ENCODE measurements around the gene NR2F2. TPM values are rescaled to one million over a fixed set of nuclear protein-coding genes. Genes with fewer than 3 reads are reported as not detected.

Gene NR2F2
- polyA plus RNA-seq, 1 donor from 2014 or later: 0.07 TPM

DNA sequence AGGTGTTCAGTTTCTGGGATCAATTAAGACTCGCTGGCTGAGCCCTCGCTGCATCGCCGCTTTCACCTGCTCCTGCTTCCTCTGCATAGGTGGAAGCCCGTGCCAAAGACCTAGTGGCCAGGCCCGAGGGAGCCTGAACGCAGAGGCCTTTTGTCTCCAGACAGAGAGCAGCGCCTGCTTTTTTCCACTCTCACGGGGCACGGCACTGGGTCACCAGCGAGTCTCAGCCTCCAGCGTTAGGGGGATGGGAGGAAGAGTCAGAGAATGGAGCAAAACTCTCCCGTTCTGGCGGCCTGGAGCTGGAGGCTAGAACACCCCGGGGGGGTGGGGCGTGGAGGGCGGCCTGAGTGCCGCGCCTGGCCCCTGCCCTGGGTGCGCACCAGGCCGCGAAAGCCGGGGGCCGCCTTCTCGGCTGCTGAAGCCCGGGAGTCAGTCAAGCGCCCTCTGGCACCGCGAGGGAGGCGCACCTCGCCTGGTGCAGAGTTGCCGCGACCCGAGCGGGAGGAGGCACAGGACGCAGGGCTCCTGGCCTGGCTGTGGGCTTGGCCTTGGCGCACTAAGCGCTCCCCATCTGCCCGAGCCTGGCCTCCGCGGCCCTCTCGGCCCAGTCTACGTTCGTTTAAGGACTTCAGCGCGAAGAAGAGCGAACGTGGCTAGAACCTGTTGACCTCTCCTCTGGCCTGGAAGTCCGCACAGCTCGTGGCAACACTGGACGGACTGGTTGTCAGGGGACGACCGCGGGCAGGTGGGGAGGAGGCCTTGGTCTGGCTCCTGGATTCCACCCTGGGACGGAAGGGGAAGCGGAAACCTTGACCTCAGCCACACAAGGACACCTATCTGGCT lies 21.5 kb downstream of the NR2F2 start:
- no peak overlapping the region for H3K27ac ChIP-seq (ENCODE audit: low read length)
- no peaks in the 10 kb centered on the region for H3F3A ChIP-seq (ENCODE audit: insufficient read depth, low read length, poor library complexity, severe bottlenecking)
- no peak overlapping the region for H3K4me2 ChIP-seq (ENCODE audit: low read length)
- no peak overlapping the region for H2AFZ ChIP-seq (ENCODE audit: low read depth, low read length)
- no peaks in the 10 kb centered on the region for H3K36me3 ChIP-seq (ENCODE audit: insufficient read depth, low read length)
- no peaks in the 10 kb centered on the region for H4K20me1 ChIP-seq (ENCODE audit: insufficient read depth)
- H3K9ac ChIP-seq (ENCODE audit: low read length): no peak overlapping the region
- no peaks in the 10 kb centered on the region for H3K9me2 ChIP-seq (ENCODE audit: insufficient read depth, low read length)
- H3K27me3 ChIP-seq (ENCODE audit: insufficient read depth, low read depth, low read length): peaks cover 100% of the 10 kb centered on the region
- H3K9me3 ChIP-seq (ENCODE audit: low read length): no peaks in the 10 kb centered on the region
- no peak overlapping the region for H3K4me3 ChIP-seq (ENCODE audit: low read length)
- TF ChIP-seq EP300 (conservative IDR thresholded peaks at IDR 0.05; ENCODE audit: poor library complexity, severe bottlenecking): no peak
- TF ChIP-seq MXI1 (conservative IDR thresholded peaks at IDR 0.05; ENCODE audit: poor library complexity, severe bottlenecking): no peak
- TF ChIP-seq POLR2AphosphoS5 (IDR thresholded peaks at IDR 0.05): no peak
- TF ChIP-seq, protein P1, sequence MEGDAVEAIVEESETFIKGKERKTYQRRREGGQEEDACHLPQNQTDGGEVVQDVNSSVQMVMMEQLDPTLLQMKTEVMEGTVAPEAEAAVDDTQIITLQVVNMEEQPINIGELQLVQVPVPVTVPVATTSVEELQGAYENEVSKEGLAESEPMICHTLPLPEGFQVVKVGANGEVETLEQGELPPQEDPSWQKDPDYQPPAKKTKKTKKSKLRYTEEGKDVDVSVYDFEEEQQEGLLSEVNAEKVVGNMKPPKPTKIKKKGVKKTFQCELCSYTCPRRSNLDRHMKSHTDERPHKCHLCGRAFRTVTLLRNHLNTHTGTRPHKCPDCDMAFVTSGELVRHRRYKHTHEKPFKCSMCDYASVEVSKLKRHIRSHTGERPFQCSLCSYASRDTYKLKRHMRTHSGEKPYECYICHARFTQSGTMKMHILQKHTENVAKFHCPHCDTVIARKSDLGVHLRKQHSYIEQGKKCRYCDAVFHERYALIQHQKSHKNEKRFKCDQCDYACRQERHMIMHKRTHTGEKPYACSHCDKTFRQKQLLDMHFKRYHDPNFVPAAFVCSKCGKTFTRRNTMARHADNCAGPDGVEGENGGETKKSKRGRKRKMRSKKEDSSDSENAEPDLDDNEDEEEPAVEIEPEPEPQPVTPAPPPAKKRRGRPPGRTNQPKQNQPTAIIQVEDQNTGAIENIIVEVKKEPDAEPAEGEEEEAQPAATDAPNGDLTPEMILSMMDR (IDR thresholded peaks at IDR 0.05; ENCODE audit: poor library complexity, severe bottlenecking): no peak
- no peak for TF ChIP-seq RAD21 (conservative IDR thresholded peaks at IDR 0.05)
- TF ChIP-seq, protein P2, sequence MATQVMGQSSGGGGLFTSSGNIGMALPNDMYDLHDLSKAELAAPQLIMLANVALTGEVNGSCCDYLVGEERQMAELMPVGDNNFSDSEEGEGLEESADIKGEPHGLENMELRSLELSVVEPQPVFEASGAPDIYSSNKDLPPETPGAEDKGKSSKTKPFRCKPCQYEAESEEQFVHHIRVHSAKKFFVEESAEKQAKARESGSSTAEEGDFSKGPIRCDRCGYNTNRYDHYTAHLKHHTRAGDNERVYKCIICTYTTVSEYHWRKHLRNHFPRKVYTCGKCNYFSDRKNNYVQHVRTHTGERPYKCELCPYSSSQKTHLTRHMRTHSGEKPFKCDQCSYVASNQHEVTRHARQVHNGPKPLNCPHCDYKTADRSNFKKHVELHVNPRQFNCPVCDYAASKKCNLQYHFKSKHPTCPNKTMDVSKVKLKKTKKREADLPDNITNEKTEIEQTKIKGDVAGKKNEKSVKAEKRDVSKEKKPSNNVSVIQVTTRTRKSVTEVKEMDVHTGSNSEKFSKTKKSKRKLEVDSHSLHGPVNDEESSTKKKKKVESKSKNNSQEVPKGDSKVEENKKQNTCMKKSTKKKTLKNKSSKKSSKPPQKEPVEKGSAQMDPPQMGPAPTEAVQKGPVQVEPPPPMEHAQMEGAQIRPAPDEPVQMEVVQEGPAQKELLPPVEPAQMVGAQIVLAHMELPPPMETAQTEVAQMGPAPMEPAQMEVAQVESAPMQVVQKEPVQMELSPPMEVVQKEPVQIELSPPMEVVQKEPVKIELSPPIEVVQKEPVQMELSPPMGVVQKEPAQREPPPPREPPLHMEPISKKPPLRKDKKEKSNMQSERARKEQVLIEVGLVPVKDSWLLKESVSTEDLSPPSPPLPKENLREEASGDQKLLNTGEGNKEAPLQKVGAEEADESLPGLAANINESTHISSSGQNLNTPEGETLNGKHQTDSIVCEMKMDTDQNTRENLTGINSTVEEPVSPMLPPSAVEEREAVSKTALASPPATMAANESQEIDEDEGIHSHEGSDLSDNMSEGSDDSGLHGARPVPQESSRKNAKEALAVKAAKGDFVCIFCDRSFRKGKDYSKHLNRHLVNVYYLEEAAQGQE (IDR thresholded peaks at IDR 0.05; ENCODE audit: borderline replicate concordance): no peak
- TF ChIP-seq SMC3 (conservative IDR thresholded peaks at IDR 0.05; ENCODE audit: poor library complexity): no peak
- TF ChIP-seq TAF1 (IDR thresholded peaks at IDR 0.05; ENCODE audit: low read depth): no peak
- no peak for TF ChIP-seq EZH2 (IDR thresholded peaks at IDR 0.05; ENCODE audit: borderline replicate concordance, insufficient read depth, low read length, poor library complexity, severe bottlenecking)
- no peaks in the 10 kb centered on the region for H3K79me2 ChIP-seq (replicated peaks; ENCODE audit: insufficient read depth, low read length)

DNA sequence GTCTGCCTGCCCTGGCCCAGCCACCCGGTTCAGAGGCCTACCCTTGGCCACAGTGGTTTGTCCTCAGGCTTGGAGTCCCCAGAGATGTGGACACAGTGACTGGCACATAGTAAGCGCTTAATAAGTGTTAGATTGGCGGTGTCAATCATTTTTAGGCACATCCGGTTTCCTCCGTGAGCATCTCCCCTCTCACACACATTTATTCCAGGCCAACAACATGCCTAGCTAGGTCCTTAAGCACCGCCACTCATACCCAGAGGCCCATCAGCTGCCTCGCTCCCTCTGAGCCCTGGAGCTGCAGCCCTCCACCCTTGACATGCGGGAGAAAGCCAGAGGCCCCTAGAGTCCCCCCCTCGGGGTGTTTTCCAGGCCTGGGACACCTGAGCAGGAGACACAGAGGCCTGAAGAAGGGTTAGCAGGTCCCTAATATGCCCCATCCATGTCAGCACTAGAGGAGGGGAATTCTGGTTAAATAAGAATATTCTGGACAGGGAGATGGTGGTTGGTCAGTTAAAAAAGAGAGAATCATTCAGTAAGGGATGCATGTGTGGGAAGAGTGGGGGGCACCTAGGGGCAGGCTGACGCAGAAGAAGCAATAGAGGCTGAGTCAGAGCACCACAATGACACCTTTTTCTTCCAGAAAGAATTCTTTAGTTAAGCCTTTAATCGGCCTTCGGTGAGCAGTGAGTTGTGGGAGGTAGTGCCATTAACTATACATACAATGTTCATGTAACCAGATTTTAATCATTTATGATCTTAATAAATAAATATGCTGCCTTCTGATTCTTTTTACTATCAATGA lies 22.3 kb downstream of the NR2F2 start:
- TF ChIP-seq TAF1 (IDR thresholded peaks at IDR 0.05; ENCODE audit: low read depth): no peak
- TF ChIP-seq RAD21 (conservative IDR thresholded peaks at IDR 0.05): no peak
- TF ChIP-seq POLR2AphosphoS5 (IDR thresholded peaks at IDR 0.05): no peak
- no peak for TF ChIP-seq MXI1 (conservative IDR thresholded peaks at IDR 0.05; ENCODE audit: poor library complexity, severe bottlenecking)
- no peak for TF ChIP-seq EP300 (conservative IDR thresholded peaks at IDR 0.05; ENCODE audit: poor library complexity, severe bottlenecking)
- TF ChIP-seq, protein P2 (IDR thresholded peaks at IDR 0.05; ENCODE audit: borderline replicate concordance): no peak
- TF ChIP-seq, protein P1 (IDR thresholded peaks at IDR 0.05; ENCODE audit: poor library complexity, severe bottlenecking): no peak
- TF ChIP-seq EZH2 (IDR thresholded peaks at IDR 0.05; ENCODE audit: borderline replicate concordance, insufficient read depth, low read length, poor library complexity, severe bottlenecking): no peak
- TF ChIP-seq SMC3 (conservative IDR thresholded peaks at IDR 0.05; ENCODE audit: poor library complexity): no peak
- Histone ChIP-seq H3F3A (ENCODE audit: insufficient read depth, low read length, poor library complexity, severe bottlenecking) (no peaks in the 10 kb centered on the region), H3K4me3 (ENCODE audit: low read length) (no peak overlapping the region), H3K36me3 (ENCODE audit: insufficient read depth, low read length) (no peaks in the 10 kb centered on the region), H3K4me2 (ENCODE audit: low read length) (no peak overlapping the region), H4K20me1 (ENCODE audit: insufficient read depth) (no peaks in the 10 kb centered on the region), H3K9me2 (ENCODE audit: insufficient read depth, low read length) (no peaks in the 10 kb centered on the region), H3K27me3 (ENCODE audit: insufficient read depth, low read depth, low read length) (peaks cover 100% of the 10 kb centered on the region), H3K79me2 (replicated peaks; ENCODE audit: insufficient read depth, low read length) (no peaks in the 10 kb centered on the region), H3K9ac (ENCODE audit: low read length) (no peak overlapping the region), H3K9me3 (ENCODE audit: low read length) (no peaks in the 10 kb centered on the region), H3K27ac (ENCODE audit: low read length) (no peak overlapping the region), H2AFZ (ENCODE audit: low read depth, low read length) (no peak overlapping the region)

All from neural cell (in vitro differentiated cells).